PC-9 (cell line): Measurements from ENCODE around the gene GSC. TPM values are rescaled to one million over a fixed set of nuclear protein-coding genes. Genes with fewer than 3 reads are reported as not detected.

Experiments used
- Bru-seq: library from RNA; stranded (reverse); fragments of 400-500 nt; gene quantifications from one replicate; lab custom pipeline; 2021; lab: Mats Ljungman, UMichigan
- BruChase-seq, 2 experiments: library from RNA; stranded (reverse); fragments of 400-500 nt; gene quantifications; one replicate each; lab custom pipeline; 2021; lab: Mats Ljungman, UMichigan
- BruUV-seq: library from RNA; stranded (reverse); fragments of 400-500 nt; replicated peaks from 2 replicates; lab custom pipeline; 2021; lab: Mats Ljungman, UMichigan
- CTCF ChIA-PET: fragments of 300-600 bp; sonication (Branson Sonifier 250); formaldehyde crosslinking; loops from one replicate; lab custom pipeline; 2022; ENCODE audit warnings: antibody characterized with exemption; lab: Charles Lee
- POLR2A ChIA-PET: fragments of 300-600 bp; sonication (Branson Sonifier 250); formaldehyde crosslinking; loops from one replicate; lab custom pipeline; 2022; ENCODE audit warnings: antibody characterized with exemption; ENCODE audit not compliant: unreplicated experiment; lab: Charles Lee
- DNase-seq, 2 experiments: peaks; one replicate each; pipeline versions ENCODE4 v3.0.0 to v3.0.0-alpha.2; 2015 to 2022; ENCODE audit warnings: mixed read lengths in 1 of 2
- H2AFZ ChIP-seq: fragments of 200-600 bp; sonication (generic); 2 replicates; pipeline ENCODE4 v1.8.1; 2017; ENCODE audit warnings: antibody characterized with exemption
- H3F3A ChIP-seq: fragments of 200-600 bp; sonication (generic); 2 replicates; pipeline ENCODE4 v1.8.1; 2017; ENCODE audit warnings: antibody characterized with exemption, mild to moderate bottlenecking, low read depth; ENCODE audit not compliant: insufficient read depth
- H3K27ac ChIP-seq: fragments of 200-600 bp; sonication (generic); 2 replicates; pipeline ENCODE4 v1.6.1; 2016; ENCODE audit warnings: mixed run types
- H3K27me3 ChIP-seq: fragments of 200-600 bp; sonication (generic); 2 replicates; pipeline ENCODE4 v1.6.1; 2016; ENCODE audit warnings: low read depth, mixed run types; ENCODE audit not compliant: insufficient read depth
- H3K36me3 ChIP-seq: fragments of 200-600 bp; sonication (generic); 2 replicates; pipeline ENCODE4 v1.6.1; 2016; ENCODE audit warnings: low read depth, mixed run types
- H3K4me1 ChIP-seq: fragments of 200-600 bp; sonication (generic); replicated peaks from 2 replicates; pipeline ENCODE4 v1.6.1; 2016; ENCODE audit warnings: mixed run types; ENCODE audit not compliant: insufficient read depth
- H3K4me2 ChIP-seq: fragments of 200-600 bp; sonication (generic); 2 replicates; pipeline ENCODE4 v1.6.1; 2017; ENCODE audit warnings: mixed run types
- H3K4me3 ChIP-seq: fragments of 200-600 bp; sonication (generic); 2 replicates; pipeline ENCODE4 v1.6.1; 2016; ENCODE audit warnings: mixed run types
- H3K79me2 ChIP-seq: fragments of 200-600 bp; sonication (generic); 2 replicates; pipeline ENCODE4 v1.6.1; 2017; ENCODE audit warnings: low read depth, mixed run types
- H3K9me2 ChIP-seq: fragments of 200-600 bp; sonication (generic); 2 replicates; pipeline ENCODE4 v1.8.1; 2017; ENCODE audit warnings: mild to moderate bottlenecking; ENCODE audit not compliant: insufficient read depth
- H3K9me3 ChIP-seq: fragments of 200-600 bp; sonication (generic); 2 replicates; pipeline ENCODE4 v1.8.1; 2016; ENCODE audit warnings: low read depth; ENCODE audit not compliant: insufficient read depth
- H4K20me1 ChIP-seq: fragments of 200-600 bp; sonication (generic); 2 replicates; pipeline ENCODE4 v1.8.1; 2017; ENCODE audit not compliant: insufficient read depth
- EZH2 ChIP-seq: fragments of 200-600 bp; sonication (generic); IDR thresholded peaks from 2 replicates; pipeline ENCODE4 v1.8.0; 2017; ENCODE audit warnings: antibody characterized with exemption, low read depth
- intact Hi-C: fragments of 100-400 bp; cut with micrococcal nuclease; formaldehyde crosslinking; loops from one replicate; pipeline ENCODE4 v1.10.0; 2022; ENCODE audit not compliant: unreplicated experiment
- long read RNA-seq: library from polyadenylated mRNA; stranded (forward); transcript quantifications from one replicate; pipeline ENCODE4 v2.0.0, GENCODE V29; 2022
- total RNA-seq: library from RNA; stranded (reverse); gene quantifications from 2 replicates; pipeline ENCODE4 v1.2.3, GENCODE V29; 2021
- TF ChIP-seq, protein P1 (sequence below): fragments of 200-600 bp; sonication (generic); conservative IDR thresholded peaks from 2 replicates; pipeline ENCODE4 v1.6.1; 2017; ENCODE audit warnings: mixed run types, antibody characterized with exemption, mild to moderate bottlenecking, moderate library complexity

GSC gene
- total RNA-seq (not detected in 2 replicates), Bru-seq, nascent RNA (not detected), BruChase-seq, experiment 1, labeled RNA remaining after a 2-hour chase (not detected), BruChase-seq, experiment 2, labeled RNA remaining after a 6-hour chase (not detected)
- long read RNA-seq = 0 reads

GRCh38 chr14:94769391-94770250 lies at the start of gene GSC:
Gene GSC, minus strand, starts transcription at chr14:94770113. Its CDS starts 98 bp downstream, at chr14:94770015.
- TF ChIP-seq, protein P1, sequence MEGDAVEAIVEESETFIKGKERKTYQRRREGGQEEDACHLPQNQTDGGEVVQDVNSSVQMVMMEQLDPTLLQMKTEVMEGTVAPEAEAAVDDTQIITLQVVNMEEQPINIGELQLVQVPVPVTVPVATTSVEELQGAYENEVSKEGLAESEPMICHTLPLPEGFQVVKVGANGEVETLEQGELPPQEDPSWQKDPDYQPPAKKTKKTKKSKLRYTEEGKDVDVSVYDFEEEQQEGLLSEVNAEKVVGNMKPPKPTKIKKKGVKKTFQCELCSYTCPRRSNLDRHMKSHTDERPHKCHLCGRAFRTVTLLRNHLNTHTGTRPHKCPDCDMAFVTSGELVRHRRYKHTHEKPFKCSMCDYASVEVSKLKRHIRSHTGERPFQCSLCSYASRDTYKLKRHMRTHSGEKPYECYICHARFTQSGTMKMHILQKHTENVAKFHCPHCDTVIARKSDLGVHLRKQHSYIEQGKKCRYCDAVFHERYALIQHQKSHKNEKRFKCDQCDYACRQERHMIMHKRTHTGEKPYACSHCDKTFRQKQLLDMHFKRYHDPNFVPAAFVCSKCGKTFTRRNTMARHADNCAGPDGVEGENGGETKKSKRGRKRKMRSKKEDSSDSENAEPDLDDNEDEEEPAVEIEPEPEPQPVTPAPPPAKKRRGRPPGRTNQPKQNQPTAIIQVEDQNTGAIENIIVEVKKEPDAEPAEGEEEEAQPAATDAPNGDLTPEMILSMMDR = no peak
- no peak for TF ChIP-seq EZH2
- peaks cover 27% of the 10 kb centered on the region for H3K27me3 ChIP-seq
- no peak within 1 kb of the TSS for H2AFZ ChIP-seq
- H3K36me3 ChIP-seq = no peaks in the 10 kb centered on the region
- no peaks in the 10 kb centered on the region for H3K9me3 ChIP-seq
- no peak within 1 kb of the TSS for H3K27ac ChIP-seq
- H3K4me1 ChIP-seq = no peaks in the 10 kb centered on the region
- POLR2A ChIA-PET = no interaction called here
- no peak within 1 kb of the TSS for H3K4me3 ChIP-seq
- no peak for DNase-seq
- BruUV-seq = no TSS peak
- H3K79me2 ChIP-seq = no peaks in the 10 kb centered on the region
- H3K4me2 ChIP-seq = no peak within 1 kb of the TSS
- no peaks in the 10 kb centered on the region for H3K9me2 ChIP-seq
- no peaks in the 10 kb centered on the region for H4K20me1 ChIP-seq
- intact Hi-C loops = no loop called here
- CTCF ChIA-PET = no interaction called here
- no peaks in the 10 kb centered on the region for H3F3A ChIP-seq

DNA sequence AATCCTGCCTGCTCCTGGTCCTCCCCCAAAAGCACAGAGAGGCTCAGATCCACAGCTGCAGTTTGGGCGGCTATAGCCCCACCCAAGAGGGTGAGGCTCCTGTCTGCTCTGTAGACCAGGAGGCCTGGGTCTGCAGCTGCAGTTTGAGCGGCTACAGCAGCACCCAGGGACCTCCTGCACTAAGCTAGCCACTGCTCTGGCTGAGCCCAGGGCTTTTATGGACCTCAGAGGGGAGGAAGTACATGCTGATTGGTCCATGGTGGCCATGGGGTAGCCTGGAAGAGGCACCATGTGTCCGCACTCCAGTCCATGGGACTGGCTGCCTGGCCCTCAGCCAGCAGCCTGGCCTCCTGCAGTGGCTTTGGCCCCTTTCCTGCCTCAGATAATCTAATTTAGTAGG lies 49.6 kb upstream of the GSC start:
- H3K79me2 ChIP-seq = no peaks in the 10 kb centered on the region
- TF ChIP-seq EZH2 = no peak
- TF ChIP-seq, protein P1 = no peak
- no peaks in the 10 kb centered on the region for H3K9me2 ChIP-seq
- H3K4me1 ChIP-seq = no peaks in the 10 kb centered on the region
- H3K4me2 ChIP-seq = no peak overlapping the region
- H3K9me3 ChIP-seq = no peaks in the 10 kb centered on the region
- intact Hi-C loops = no loop called here
- H3K27ac ChIP-seq = no peak overlapping the region
- no TSS peak for BruUV-seq
- DNase-seq = no peak
- H2AFZ ChIP-seq = no peak overlapping the region
- H3K36me3 ChIP-seq = no peaks in the 10 kb centered on the region
- no peaks in the 10 kb centered on the region for H3F3A ChIP-seq
- no peaks in the 10 kb centered on the region for H4K20me1 ChIP-seq
- POLR2A ChIA-PET = no interaction called here
- H3K4me3 ChIP-seq = no peak overlapping the region
- CTCF ChIA-PET = no interaction called here
- no peaks in the 10 kb centered on the region; the same call in 1 of the 2 replicates for H3K27me3 ChIP-seq

- no peak for DNase-seq
- H3K4me3 ChIP-seq = no peak overlapping the region
- no peak overlapping the region for H2AFZ ChIP-seq
- intact Hi-C loops = no loop called here
- ChIA-PET CTCF (no interaction called here), POLR2A (no interaction called here)
- H3F3A ChIP-seq = no peaks in the 10 kb centered on the region
- H3K27me3 ChIP-seq = peaks cover 4% of the 10 kb centered on the region; the same call in 1 of the 2 replicates
- H4K20me1 ChIP-seq = no peaks in the 10 kb centered on the region
- H3K9me3 ChIP-seq = no peaks in the 10 kb centered on the region
- H3K4me2 ChIP-seq = no peak overlapping the region
- H3K36me3 ChIP-seq = no peaks in the 10 kb centered on the region
- no peaks in the 10 kb centered on the region for H3K79me2 ChIP-seq
- TF ChIP-seq EZH2 = no peak
- TF ChIP-seq, protein P1 = no peak
- H3K4me1 ChIP-seq = no peaks in the 10 kb centered on the region
- BruUV-seq = no TSS peak
- H3K27ac ChIP-seq = no peak overlapping the region
- H3K9me2 ChIP-seq = no peaks in the 10 kb centered on the region
Measured at GRCh38 chr14:94816113-94816512, 46.2 kb upstream of the GSC start.
